Thyroid gland (tissue), 4 donors: ENCODE data around the gene CREBBP.

Experiments used
- POLR2A ChIP-seq, 2 donors: fragments of 450-650 bp; IDR thresholded peaks; one replicate each; pipeline ENCODE4 v1.6.1; 2017; ENCODE audit warnings: antibody characterized with exemption in 2 of 2, mild to moderate bottlenecking in 2 of 2, moderate library complexity in 1 of 2
- TF ChIP-seq, protein P1 (sequence below), 6 experiments: fragments of 200-600 bp in 3 of 6; fragments of 450-650 bp in 3 of 6; sonication (generic) in 3 of 6; IDR thresholded peaks; one replicate each; pipeline ENCODE4 v1.5.1; 2016 to 2019; ENCODE audit warnings: antibody characterized with exemption in 6 of 6, mild to moderate bottlenecking in 2 of 6, inconsistent platforms in 1 of 6, moderate library complexity in 1 of 6

DNA sequence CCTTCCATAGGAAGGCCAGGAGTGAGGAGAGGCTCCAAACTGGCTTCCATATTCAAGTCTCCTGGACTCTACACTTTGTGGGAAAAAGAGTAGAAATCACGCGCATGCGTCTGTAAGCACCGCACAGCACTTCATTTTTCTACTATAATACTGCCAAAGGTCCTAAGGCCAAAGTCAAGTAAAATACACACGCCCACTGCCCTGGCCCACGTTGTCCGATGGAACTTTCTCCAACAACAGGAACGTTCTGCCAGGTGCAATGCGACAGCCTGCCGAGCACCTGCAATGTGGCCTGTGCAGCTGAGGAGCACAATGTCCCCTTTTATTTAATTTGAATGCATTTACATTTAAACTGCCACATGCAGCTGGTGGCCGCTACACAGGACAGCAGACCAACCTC, 202.5 kb downstream of the CREBBP start:
- TF ChIP-seq, protein P1, sequence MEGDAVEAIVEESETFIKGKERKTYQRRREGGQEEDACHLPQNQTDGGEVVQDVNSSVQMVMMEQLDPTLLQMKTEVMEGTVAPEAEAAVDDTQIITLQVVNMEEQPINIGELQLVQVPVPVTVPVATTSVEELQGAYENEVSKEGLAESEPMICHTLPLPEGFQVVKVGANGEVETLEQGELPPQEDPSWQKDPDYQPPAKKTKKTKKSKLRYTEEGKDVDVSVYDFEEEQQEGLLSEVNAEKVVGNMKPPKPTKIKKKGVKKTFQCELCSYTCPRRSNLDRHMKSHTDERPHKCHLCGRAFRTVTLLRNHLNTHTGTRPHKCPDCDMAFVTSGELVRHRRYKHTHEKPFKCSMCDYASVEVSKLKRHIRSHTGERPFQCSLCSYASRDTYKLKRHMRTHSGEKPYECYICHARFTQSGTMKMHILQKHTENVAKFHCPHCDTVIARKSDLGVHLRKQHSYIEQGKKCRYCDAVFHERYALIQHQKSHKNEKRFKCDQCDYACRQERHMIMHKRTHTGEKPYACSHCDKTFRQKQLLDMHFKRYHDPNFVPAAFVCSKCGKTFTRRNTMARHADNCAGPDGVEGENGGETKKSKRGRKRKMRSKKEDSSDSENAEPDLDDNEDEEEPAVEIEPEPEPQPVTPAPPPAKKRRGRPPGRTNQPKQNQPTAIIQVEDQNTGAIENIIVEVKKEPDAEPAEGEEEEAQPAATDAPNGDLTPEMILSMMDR (IDR thresholded peaks at IDR 0.05), result no peak
- no peak for TF ChIP-seq POLR2A (IDR thresholded peaks at IDR 0.05)
